HCT116 (cell line): ENCODE results near the gene RREB1. TPM values are rescaled to one million over a fixed set of nuclear protein-coding genes. Genes with fewer than 3 reads are reported as not detected.

Experiments
- ATAC-seq: fragments of 200-7000 bp; cut with Tn5 transposase; 2 replicates; pipeline ENCODE4 v1.9.1; 2020; ENCODE audit warnings: mild to moderate bottlenecking, moderate library complexity
- BruUV-seq: library from RNA; stranded (reverse); fragments of 400-500 nt; replicated peaks from 2 replicates; lab custom pipeline; 2021; lab: Mats Ljungman, UMichigan
- CTCF ChIA-PET: fragments of 300-600 bp; sonication (Branson Sonifier 250); formaldehyde crosslinking; loops from one replicate; lab custom pipeline; 2021; ENCODE audit warnings: antibody characterized with exemption; lab: Charles Lee
- POLR2A ChIA-PET: fragments of 300-600, 350-600 bp; sonication (Branson Sonifier 250); formaldehyde crosslinking; loops from one replicate; lab custom pipeline; 2021; ENCODE audit warnings: antibody characterized with exemption; lab: Charles Lee
- RAD21 ChIA-PET, 2 experiments: fragments of 300-600 bp; sonication (Branson Sonifier 250); formaldehyde crosslinking; loops; one replicate each; lab custom pipeline; 2023; ENCODE audit warnings: low total read pairs in 2 of 2; ENCODE audit not compliant: uncharacterized antibody in 2 of 2, unreplicated experiment in 2 of 2, low non-redundant PET in 1 of 2; lab: Charles Lee
- DNase-seq: peaks from one replicate; pipeline ENCODE4 v3.0.0-alpha.2; 2010; ENCODE audit warnings: low read depth, low spot score
- H2AFZ ChIP-seq: fragments of 200-600 bp; shearing (Covaris generic), sonication (generic); 2 replicates; pipeline ENCODE4 v1.6.1; 2017; ENCODE audit warnings: low read depth, mixed run types, mixed read lengths, antibody characterized with exemption, low read length; ENCODE audit not compliant: poor library complexity, severe bottlenecking
- H3K27ac ChIP-seq: 2 replicates; pipeline ENCODE4 v1.5.1; 2012; ENCODE audit warnings: low read depth, low read length
- H3K27me3 ChIP-seq: fragments of 200-600 bp; sonication (generic); 2 replicates; pipeline ENCODE4 v1.6.1; 2016; ENCODE audit warnings: mixed run types, low read length, mixed read lengths; ENCODE audit not compliant: insufficient read depth
- H3K36me3 ChIP-seq, 2 experiments: fragments of 200-500 bp in 1 of 2; fragments of 200-600 bp in 1 of 2; sonication (Bioruptor generic) in 1 of 2; sonication (generic) in 1 of 2; 2 replicates each; pipeline versions ENCODE4 v1.5.1 to v1.6.1; 2014 to 2016; ENCODE audit warnings: low read length in 2 of 2, inconsistent platforms in 1 of 2, mixed read lengths in 1 of 2, mixed run types in 1 of 2; ENCODE audit not compliant: insufficient read depth in 2 of 2, control insufficient read depth in 1 of 2
- H3K4me1 ChIP-seq, 2 experiments: fragments of 200-600 bp in 1 of 2; sonication (generic) in 1 of 2; 2 replicates each; pipeline versions ENCODE4 v1.5.1 to v1.6.1; 2012 to 2017; ENCODE audit warnings: low read length in 2 of 2, inconsistent platforms in 1 of 2, mild to moderate bottlenecking in 1 of 2, mixed read lengths in 1 of 2, mixed run types in 1 of 2, moderate library complexity in 1 of 2; ENCODE audit not compliant: insufficient read depth in 2 of 2, control insufficient read depth in 1 of 2
- H3K4me2 ChIP-seq: fragments of 200-600 bp; sonication (generic); 2 replicates; pipeline ENCODE4 v1.6.1; 2017; ENCODE audit warnings: mixed run types, low read length, mixed read lengths
- H3K4me3 ChIP-seq, 2 experiments: fragments of 200-600 bp in 1 of 2; sonication (generic) in 1 of 2; replicated peaks in 1 of 2; 2 replicates each; pipeline ENCODE4 v1.5.1; 2011 to 2016; ENCODE audit warnings: low read length in 2 of 2, control low read depth in 1 of 2, low read depth in 1 of 2, mild to moderate bottlenecking in 1 of 2, mixed read lengths in 1 of 2, mixed run types in 1 of 2
- H3K79me2 ChIP-seq: fragments of 200-600 bp; sonication (generic); 2 replicates; pipeline ENCODE4 v1.6.1; 2017; ENCODE audit warnings: mild to moderate bottlenecking, mixed run types, low read length, moderate library complexity, mixed read lengths; ENCODE audit not compliant: insufficient read depth
- H3K9ac ChIP-seq: fragments of 200-600 bp; sonication (generic); 2 replicates; pipeline ENCODE4 v1.6.1; 2016; ENCODE audit warnings: low read length, mixed read lengths
- H3K9me2 ChIP-seq: fragments of 200-600 bp; sonication (generic), shearing (Covaris generic); 2 replicates; pipeline ENCODE4 v1.6.1; 2017; ENCODE audit warnings: mixed run types, mild to moderate bottlenecking, moderate library complexity; ENCODE audit not compliant: insufficient read depth
- H3K9me3 ChIP-seq, 2 experiments: fragments of 200-500 bp in 1 of 2; fragments of 200-600 bp in 1 of 2; sonication (Bioruptor generic) in 1 of 2; sonication (generic) in 1 of 2; 2 replicates each; pipeline ENCODE4 v1.6.1; 2014 to 2017; ENCODE audit warnings: low read length in 2 of 2, mixed read lengths in 2 of 2, inconsistent platforms in 1 of 2, low read depth in 1 of 2, mild to moderate bottlenecking in 1 of 2, mixed run types in 1 of 2, moderate library complexity in 1 of 2; ENCODE audit not compliant: control insufficient read depth in 1 of 2, insufficient read depth in 1 of 2
- H4K20me1 ChIP-seq: fragments of 200-600 bp; sonication (generic), shearing (Covaris generic); 2 replicates; pipeline ENCODE4 v1.6.1; 2017; ENCODE audit warnings: mixed run types, mild to moderate bottlenecking, moderate library complexity; ENCODE audit not compliant: insufficient read depth
- CEBPB ChIP-seq: IDR thresholded peaks from 2 replicates; pipeline ENCODE4 v1.6.1; 2012; ENCODE audit warnings: low read depth
- EGR1 ChIP-seq: IDR thresholded peaks from 2 replicates; pipeline ENCODE4 v1.6.1; 2012; ENCODE audit warnings: low read depth
- EZH2 ChIP-seq: fragments of 200-600 bp; sonication (generic); IDR thresholded peaks from 2 replicates; pipeline ENCODE4 v1.6.1; 2017; ENCODE audit warnings: antibody characterized with exemption, mixed run types
- SIN3A ChIP-seq: IDR thresholded peaks from 2 replicates; pipeline ENCODE4 v1.6.1; 2012; ENCODE audit warnings: low read depth
- TCF7L2 ChIP-seq: IDR thresholded peaks from 2 replicates; pipeline ENCODE4 v1.7.0; 2011; ENCODE audit warnings: borderline replicate concordance, inconsistent platforms; ENCODE audit not compliant: insufficient read depth, insufficient read length; ENCODE audit errors: extremely low read depth
- intact Hi-C: fragments of 100-400 bp; cut with micrococcal nuclease; formaldehyde crosslinking; loops from 2 replicates; pipeline ENCODE4 v1.10.0; 2022
- total RNA-seq: library from RNA; stranded (reverse); gene quantifications from one replicate; pipeline ENCODE4 v1.2.1, GENCODE V29; 2021; ENCODE audit not compliant: unreplicated experiment
- TF ChIP-seq, protein P1 (sequence below): IDR thresholded peaks from 2 replicates; pipeline ENCODE4 v1.6.1; 2012; ENCODE audit warnings: low read depth

Gene RREB1
- total RNA-seq, 1 experiment from 2014 or later, result 47.9 TPM

DNA sequence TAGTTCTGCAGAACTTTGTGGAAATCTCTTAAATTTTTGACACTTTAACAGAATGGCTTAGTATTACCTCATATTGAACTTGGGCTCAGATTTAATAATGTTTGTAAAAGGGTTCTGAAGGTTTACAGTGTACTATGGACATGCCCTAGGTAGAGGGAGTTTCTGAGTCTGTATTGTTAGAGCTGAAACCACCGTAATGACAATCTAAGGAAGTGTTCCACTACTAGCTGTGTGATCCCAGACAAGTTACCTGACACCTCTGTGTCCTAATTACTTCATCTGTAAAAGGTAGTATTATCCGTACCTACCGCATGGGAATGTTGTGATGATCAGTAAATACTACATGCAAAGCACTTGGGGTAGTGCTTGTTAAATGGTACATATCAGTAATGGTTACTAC, 86.9 kb downstream of the RREB1 start:
- Histone ChIP-seq H3K27ac (no peak overlapping the region), H2AFZ (no peak overlapping the region), H3K4me2 (no peak overlapping the region), H3K79me2 (no peaks in the 10 kb centered on the region; the same call in 1 of the 2 replicates), H3K4me1 (no peaks in the 10 kb centered on the region), H4K20me1 (no peaks in the 10 kb centered on the region), H3K9me3 (no peaks in the 10 kb centered on the region), H3K9me2 (no peaks in the 10 kb centered on the region), H3K27me3 (no peaks in the 10 kb centered on the region), H3K9ac (no peak overlapping the region), H3K36me3 (peaks cover 0 to 6% of the 10 kb centered on the region in 2 experiments; a peak in 1 of 4 replicates), H3K4me3 (no peak overlapping the region)
- RAD21 ChIA-PET, result no interaction called here
- CTCF ChIA-PET, result no interaction called here
- DNase-seq (no peak), ATAC-seq (no peak)
- no TSS peak for BruUV-seq
- TF ChIP-seq, protein P1, sequence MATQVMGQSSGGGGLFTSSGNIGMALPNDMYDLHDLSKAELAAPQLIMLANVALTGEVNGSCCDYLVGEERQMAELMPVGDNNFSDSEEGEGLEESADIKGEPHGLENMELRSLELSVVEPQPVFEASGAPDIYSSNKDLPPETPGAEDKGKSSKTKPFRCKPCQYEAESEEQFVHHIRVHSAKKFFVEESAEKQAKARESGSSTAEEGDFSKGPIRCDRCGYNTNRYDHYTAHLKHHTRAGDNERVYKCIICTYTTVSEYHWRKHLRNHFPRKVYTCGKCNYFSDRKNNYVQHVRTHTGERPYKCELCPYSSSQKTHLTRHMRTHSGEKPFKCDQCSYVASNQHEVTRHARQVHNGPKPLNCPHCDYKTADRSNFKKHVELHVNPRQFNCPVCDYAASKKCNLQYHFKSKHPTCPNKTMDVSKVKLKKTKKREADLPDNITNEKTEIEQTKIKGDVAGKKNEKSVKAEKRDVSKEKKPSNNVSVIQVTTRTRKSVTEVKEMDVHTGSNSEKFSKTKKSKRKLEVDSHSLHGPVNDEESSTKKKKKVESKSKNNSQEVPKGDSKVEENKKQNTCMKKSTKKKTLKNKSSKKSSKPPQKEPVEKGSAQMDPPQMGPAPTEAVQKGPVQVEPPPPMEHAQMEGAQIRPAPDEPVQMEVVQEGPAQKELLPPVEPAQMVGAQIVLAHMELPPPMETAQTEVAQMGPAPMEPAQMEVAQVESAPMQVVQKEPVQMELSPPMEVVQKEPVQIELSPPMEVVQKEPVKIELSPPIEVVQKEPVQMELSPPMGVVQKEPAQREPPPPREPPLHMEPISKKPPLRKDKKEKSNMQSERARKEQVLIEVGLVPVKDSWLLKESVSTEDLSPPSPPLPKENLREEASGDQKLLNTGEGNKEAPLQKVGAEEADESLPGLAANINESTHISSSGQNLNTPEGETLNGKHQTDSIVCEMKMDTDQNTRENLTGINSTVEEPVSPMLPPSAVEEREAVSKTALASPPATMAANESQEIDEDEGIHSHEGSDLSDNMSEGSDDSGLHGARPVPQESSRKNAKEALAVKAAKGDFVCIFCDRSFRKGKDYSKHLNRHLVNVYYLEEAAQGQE, result no peak
- TF ChIP-seq EGR1, result no peak
- no peak for TF ChIP-seq TCF7L2
- no peak for TF ChIP-seq SIN3A
- POLR2A ChIA-PET, result no interaction called here
- intact Hi-C loops, result no loop called here

DNA sequence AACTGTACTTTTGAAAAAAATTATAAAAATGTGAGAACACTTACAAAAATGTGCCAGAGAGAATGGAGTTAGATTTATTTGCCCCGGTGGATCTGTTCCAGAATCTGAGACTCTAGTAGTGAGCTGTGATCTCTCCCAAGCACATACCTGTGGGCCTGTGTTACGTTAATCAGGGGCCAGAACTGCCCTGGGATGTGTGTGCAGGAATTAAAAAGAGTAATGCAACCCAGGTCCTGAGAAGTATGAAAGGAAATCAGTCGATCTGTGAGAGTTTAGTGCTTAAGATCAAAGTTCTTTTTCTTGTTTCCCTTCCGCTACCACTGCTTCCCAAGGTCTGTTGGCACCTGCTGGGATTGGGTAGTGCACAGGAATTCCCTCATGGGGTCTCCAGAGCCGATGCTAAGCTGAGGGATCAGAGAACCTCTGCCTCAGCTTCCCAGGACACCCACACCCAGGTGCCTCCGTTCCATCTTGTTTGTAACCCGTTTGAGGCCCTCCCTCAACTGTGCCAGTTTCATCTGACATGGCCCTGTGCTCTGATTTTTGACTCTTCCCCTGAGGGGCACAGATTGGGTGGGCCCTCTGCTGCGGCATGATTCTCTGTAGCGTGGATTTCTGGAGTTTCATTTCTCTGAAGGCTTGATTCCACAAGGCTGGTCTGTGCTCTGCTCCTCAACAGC, 87.7 kb downstream of the RREB1 start:
- Histone ChIP-seq H3K9me3 (no peaks in the 10 kb centered on the region), H3K27me3 (no peaks in the 10 kb centered on the region), H4K20me1 (no peaks in the 10 kb centered on the region), H3K4me3 (no peak overlapping the region), H3K4me2 (no peak overlapping the region), H3K79me2 (no peaks in the 10 kb centered on the region; the same call in 1 of the 2 replicates), H3K9ac (no peak overlapping the region), H3K36me3 (peaks cover 0 to 2% of the 10 kb centered on the region in 2 experiments; a peak in 1 of 4 replicates), H3K4me1 (no peaks in the 10 kb centered on the region), H3K27ac (no peak overlapping the region), H2AFZ (no peak overlapping the region), H3K9me2 (no peaks in the 10 kb centered on the region)
- ChIA-PET POLR2A (no interaction called here), CTCF (no interaction called here), RAD21 (no interaction called here)
- TF ChIP-seq CEBPB (no peak), EZH2 (no peak), SIN3A (no peak)
- ATAC-seq (no peak), DNase-seq (no peak)
- intact Hi-C loops, result no loop called here
- no TSS peak for BruUV-seq
